Measurements from ENCODE around the gene PIM1.

PIM1 gene

GRCh38 chr6:37129566-37129965, 40.4 kb upstream of the PIM1 start:
- Histone ChIP-seq H3K27ac (ENCODE audit: low read depth in 2 of 2, low read length in 2 of 2) (no peak overlapping the region), H3K9ac (ENCODE audit: low read depth in 1 of 2, low read length in 2 of 2) (no peak overlapping the region), H3K36me3 (ENCODE audit: control insufficient read depth in 2 of 2, insufficient read depth in 2 of 2, low read length in 2 of 2) (no peaks in the 10 kb centered on the region), H3K4me1 (ENCODE audit: control insufficient read depth in 2 of 2, insufficient read depth in 2 of 2, low read length in 2 of 2) (peaks cover 10 to 35% of the 10 kb centered on the region in 2 donors), H3K27me3 (ENCODE audit: control insufficient read depth in 2 of 2, insufficient read depth in 2 of 2, low read length in 2 of 2) (no peaks in the 10 kb centered on the region), H3K4me3 (ENCODE audit: low read length in 2 of 2) (no peak overlapping the region), H3K9me3 (ENCODE audit: control insufficient read depth in 2 of 2, low read length in 2 of 2) (no peaks in the 10 kb centered on the region)

GRCh38 chr6:37130704-37131103, 39.2 kb upstream of the PIM1 start:
- H3K4me1 ChIP-seq (ENCODE audit: control insufficient read depth in 2 of 2, insufficient read depth in 2 of 2, low read length in 2 of 2): peaks cover 17 to 43% of the 10 kb centered on the region in 2 donors
- no peak overlapping the region for H3K4me3 ChIP-seq (ENCODE audit: low read length in 2 of 2)

GRCh38 chr6:37131104-37131959, 38.6 kb upstream of the PIM1 start:
- Histone ChIP-seq H3K4me1 (ENCODE audit: control insufficient read depth in 2 of 2, insufficient read depth in 2 of 2, low read length in 2 of 2) (peaks cover 17 to 49% of the 10 kb centered on the region in 2 donors), H3K27me3 (ENCODE audit: control insufficient read depth in 2 of 2, insufficient read depth in 2 of 2, low read length in 2 of 2) (no peaks in the 10 kb centered on the region), H3K9me3 (ENCODE audit: control insufficient read depth in 2 of 2, low read length in 2 of 2) (no peaks in the 10 kb centered on the region), H3K36me3 (ENCODE audit: control insufficient read depth in 2 of 2, insufficient read depth in 2 of 2, low read length in 2 of 2) (no peaks in the 10 kb centered on the region), H3K9ac (ENCODE audit: low read depth in 1 of 2, low read length in 2 of 2) (peak overlapping the region in 1 of 2 donors; percentile 59), H3K4me3 (ENCODE audit: low read length in 2 of 2) (peak overlapping the region in 1 of 2 donors; percentile 4), H3K27ac (ENCODE audit: low read depth in 2 of 2, low read length in 2 of 2) (peak overlapping the region; percentile 57 to 67)

More at GRCh38 chr6:37130704-37131103, 39.2 kb upstream of the PIM1 start:
- H3K27me3 ChIP-seq (ENCODE audit: control insufficient read depth in 2 of 2, insufficient read depth in 2 of 2, low read length in 2 of 2): no peaks in the 10 kb centered on the region
- no peaks in the 10 kb centered on the region for H3K9me3 ChIP-seq (ENCODE audit: control insufficient read depth in 2 of 2, low read length in 2 of 2)
- H3K9ac ChIP-seq (ENCODE audit: low read depth in 1 of 2, low read length in 2 of 2): no peak overlapping the region
- no peaks in the 10 kb centered on the region for H3K36me3 ChIP-seq (ENCODE audit: control insufficient read depth in 2 of 2, insufficient read depth in 2 of 2, low read length in 2 of 2)
- H3K27ac ChIP-seq (ENCODE audit: low read depth in 2 of 2, low read length in 2 of 2): peak overlapping the region; percentile 26 to 57

- Histone ChIP-seq H3K9ac (ENCODE audit: low read depth in 1 of 2, low read length in 2 of 2) (peak overlapping the region in 1 of 2 donors; percentile 59), H3K27me3 (ENCODE audit: control insufficient read depth in 2 of 2, insufficient read depth in 2 of 2, low read length in 2 of 2) (no peaks in the 10 kb centered on the region), H3K4me3 (ENCODE audit: low read length in 2 of 2) (peak overlapping the region in 1 of 2 donors; percentile 4), H3K36me3 (ENCODE audit: control insufficient read depth in 2 of 2, insufficient read depth in 2 of 2, low read length in 2 of 2) (no peaks in the 10 kb centered on the region), H3K9me3 (ENCODE audit: control insufficient read depth in 2 of 2, low read length in 2 of 2) (no peaks in the 10 kb centered on the region), H3K27ac (ENCODE audit: low read depth in 2 of 2, low read length in 2 of 2) (peak overlapping the region; percentile 57 to 67), H3K4me1 (ENCODE audit: control insufficient read depth in 2 of 2, insufficient read depth in 2 of 2, low read length in 2 of 2) (peaks cover 23 to 54% of the 10 kb centered on the region in 2 donors)
These were observed 38.0 kb upstream of the PIM1 start for GRCh38 chr6:37131960-37132253.

- peak overlapping the region; percentile 75 to 86 for H3K27ac ChIP-seq (ENCODE audit: low read depth in 2 of 2, low read length in 2 of 2)
- no peak overlapping the region for H3K9ac ChIP-seq (ENCODE audit: low read depth in 1 of 2, low read length in 2 of 2)
- no peak overlapping the region for H3K4me3 ChIP-seq (ENCODE audit: low read length in 2 of 2)
- H3K36me3 ChIP-seq (ENCODE audit: control insufficient read depth in 2 of 2, insufficient read depth in 2 of 2, low read length in 2 of 2): no peaks in the 10 kb centered on the region
- no peaks in the 10 kb centered on the region for H3K9me3 ChIP-seq (ENCODE audit: control insufficient read depth in 2 of 2, low read length in 2 of 2)
- no peaks in the 10 kb centered on the region for H3K27me3 ChIP-seq (ENCODE audit: control insufficient read depth in 2 of 2, insufficient read depth in 2 of 2, low read length in 2 of 2)
- H3K4me1 ChIP-seq (ENCODE audit: control insufficient read depth in 2 of 2, insufficient read depth in 2 of 2, low read length in 2 of 2): peaks cover 25 to 50% of the 10 kb centered on the region in 2 donors
These were observed 35.9 kb upstream of the PIM1 start for GRCh38 chr6:37134036-37134395.

- peak overlapping the region; percentile 11 to 14 for H3K4me3 ChIP-seq (ENCODE audit: low read length in 2 of 2)
- peak overlapping the region; percentile 7 to 60 for H3K9ac ChIP-seq (ENCODE audit: low read depth in 1 of 2, low read length in 2 of 2)
- H3K4me1 ChIP-seq (ENCODE audit: control insufficient read depth in 2 of 2, insufficient read depth in 2 of 2, low read length in 2 of 2): peaks cover 25 to 50% of the 10 kb centered on the region in 2 donors
- no peaks in the 10 kb centered on the region for H3K9me3 ChIP-seq (ENCODE audit: control insufficient read depth in 2 of 2, low read length in 2 of 2)
- peak overlapping the region; percentile 75 to 86 for H3K27ac ChIP-seq (ENCODE audit: low read depth in 2 of 2, low read length in 2 of 2)
- H3K27me3 ChIP-seq (ENCODE audit: control insufficient read depth in 2 of 2, insufficient read depth in 2 of 2, low read length in 2 of 2): no peaks in the 10 kb centered on the region
- no peaks in the 10 kb centered on the region for H3K36me3 ChIP-seq (ENCODE audit: control insufficient read depth in 2 of 2, insufficient read depth in 2 of 2, low read length in 2 of 2)
These were observed 35.4 kb upstream of the PIM1 start for GRCh38 chr6:37134396-37135191.

- no peaks in the 10 kb centered on the region for H3K9me3 ChIP-seq (ENCODE audit: control insufficient read depth in 2 of 2, low read length in 2 of 2)
- peak overlapping the region in 1 of 2 donors; percentile 29 for H3K27ac ChIP-seq (ENCODE audit: low read depth in 2 of 2, low read length in 2 of 2)
- peak overlapping the region in 1 of 2 donors; percentile 6 for H3K9ac ChIP-seq (ENCODE audit: low read depth in 1 of 2, low read length in 2 of 2)
- H3K27me3 ChIP-seq (ENCODE audit: control insufficient read depth in 2 of 2, insufficient read depth in 2 of 2, low read length in 2 of 2): no peaks in the 10 kb centered on the region
- no peaks in the 10 kb centered on the region for H3K36me3 ChIP-seq (ENCODE audit: control insufficient read depth in 2 of 2, insufficient read depth in 2 of 2, low read length in 2 of 2)
- no peak overlapping the region for H3K4me3 ChIP-seq (ENCODE audit: low read length in 2 of 2)
- peaks cover 25 to 37% of the 10 kb centered on the region in 2 donors for H3K4me1 ChIP-seq (ENCODE audit: control insufficient read depth in 2 of 2, insufficient read depth in 2 of 2, low read length in 2 of 2)
These were observed 33.9 kb upstream of the PIM1 start for GRCh38 chr6:37135835-37136694.

GRCh38 chr6:37136821-37137200, 33.1 kb upstream of the PIM1 start:
- Histone ChIP-seq H3K27ac (ENCODE audit: low read depth in 2 of 2, low read length in 2 of 2) (peak overlapping the region; percentile 34 to 48), H3K36me3 (ENCODE audit: control insufficient read depth in 2 of 2, insufficient read depth in 2 of 2, low read length in 2 of 2) (no peaks in the 10 kb centered on the region), H3K9ac (ENCODE audit: low read depth in 1 of 2, low read length in 2 of 2) (peak overlapping the region in 1 of 2 donors; percentile 32), H3K9me3 (ENCODE audit: control insufficient read depth in 2 of 2, low read length in 2 of 2) (no peaks in the 10 kb centered on the region), H3K4me3 (ENCODE audit: low read length in 2 of 2) (no peak overlapping the region), H3K27me3 (ENCODE audit: control insufficient read depth in 2 of 2, insufficient read depth in 2 of 2, low read length in 2 of 2) (no peaks in the 10 kb centered on the region), H3K4me1 (ENCODE audit: control insufficient read depth in 2 of 2, insufficient read depth in 2 of 2, low read length in 2 of 2) (peaks cover 22 to 31% of the 10 kb centered on the region in 2 donors)

GRCh38 chr6:37137201-37138090, 32.5 kb upstream of the PIM1 start:
- no peaks in the 10 kb centered on the region for H3K27me3 ChIP-seq (ENCODE audit: control insufficient read depth in 2 of 2, insufficient read depth in 2 of 2, low read length in 2 of 2)
- no peaks in the 10 kb centered on the region for H3K9me3 ChIP-seq (ENCODE audit: control insufficient read depth in 2 of 2, low read length in 2 of 2)
- H3K36me3 ChIP-seq (ENCODE audit: control insufficient read depth in 2 of 2, insufficient read depth in 2 of 2, low read length in 2 of 2): no peaks in the 10 kb centered on the region
- peak overlapping the region; percentile 34 to 48 for H3K27ac ChIP-seq (ENCODE audit: low read depth in 2 of 2, low read length in 2 of 2)
- H3K4me1 ChIP-seq (ENCODE audit: control insufficient read depth in 2 of 2, insufficient read depth in 2 of 2, low read length in 2 of 2): peaks cover 22 to 31% of the 10 kb centered on the region in 2 donors
- H3K9ac ChIP-seq (ENCODE audit: low read depth in 1 of 2, low read length in 2 of 2): peak overlapping the region in 1 of 2 donors; percentile 32
- H3K4me3 ChIP-seq (ENCODE audit: low read length in 2 of 2): no peak overlapping the region

Measured in mucosa of rectum (tissue), 2 donors.